NCI-H2196 (cell line): ENCODE measurements around the gene ALKBH1.
A peak's percentile ranks its signal among the peaks of the same experiment; 100 is the strongest.
"Not testable (repeated sequence)": the region's sequence is repeated elsewhere in the genome, so short reads cannot be mapped to it uniquely, and the experiment has no call there.

ENCODE experiments used
- DNase-seq: peaks from one replicate; lab custom pipeline; 2025; ENCODE audit not compliant: unreplicated experiment; lab: John Stamatoyannopoulos, UW

Gene ALKBH1

GRCh38 chr14:77674931-77675330 lies 32.9 kb downstream of the ALKBH1 start:
- DNase-seq = peak; percentile 69

- no peak for DNase-seq
Measured at GRCh38 chr14:77673193-77673592, 34.6 kb downstream of the ALKBH1 start.

GRCh38 chr14:77667331-77667730 lies 40.5 kb downstream of the ALKBH1 start:
- DNase-seq = no peak

GRCh38 chr14:77663293-77663692 lies 44.5 kb downstream of the ALKBH1 start:
- no peak for DNase-seq

GRCh38 chr14:77661562-77661961 lies 46.3 kb downstream of the ALKBH1 start:
- DNase-seq = not testable (repeated sequence)

- DNase-seq = no peak
Measured at GRCh38 chr14:77660754-77661153, 47.1 kb downstream of the ALKBH1 start.

GRCh38 chr14:77659831-77660230 lies 48.0 kb downstream of the ALKBH1 start:
- no peak for DNase-seq

GRCh38 chr14:77657280-77657679 lies 50.5 kb downstream of the ALKBH1 start:
- no peak for DNase-seq

GRCh38 chr14:77654001-77654441 lies 53.8 kb downstream of the ALKBH1 start:
- no peak for DNase-seq

- DNase-seq = no peak
Measured at GRCh38 chr14:77649326-77649725, 58.5 kb downstream of the ALKBH1 start.

GRCh38 chr14:77648520-77649200 lies 59.2 kb downstream of the ALKBH1 start:
- DNase-seq = no peak

GRCh38 chr14:77647853-77648252 lies 60.0 kb downstream of the ALKBH1 start:
- DNase-seq = no peak

- no peak for DNase-seq
Measured at GRCh38 chr14:77646907-77647306, 60.9 kb downstream of the ALKBH1 start.

- no peak for DNase-seq
Measured at GRCh38 chr14:77645520-77646230, 62.1 kb downstream of the ALKBH1 start.

- no peak for DNase-seq
Measured at GRCh38 chr14:77642407-77642806, 65.4 kb downstream of the ALKBH1 start.

- DNase-seq = no peak
Measured at GRCh38 chr14:77641534-77642341, 66.1 kb downstream of the ALKBH1 start.

- no peak for DNase-seq
Measured at GRCh38 chr14:77640756-77641533, 66.9 kb downstream of the ALKBH1 start.

GRCh38 chr14:77638771-77639171 lies 69.1 kb downstream of the ALKBH1 start:
- no peak for DNase-seq

GRCh38 chr14:77635869-77636268 lies 72.0 kb downstream of the ALKBH1 start:
- not testable (repeated sequence) for DNase-seq

GRCh38 chr14:77635466-77635865 lies 72.4 kb downstream of the ALKBH1 start:
- DNase-seq = not testable (repeated sequence)

- DNase-seq = no peak
Measured at GRCh38 chr14:77630111-77630510, 77.7 kb downstream of the ALKBH1 start.
